ENCODE results near the gene DSCAML1. TPM values are rescaled to one million over a fixed set of nuclear protein-coding genes. Genes with fewer than 3 reads are reported as not detected.

Gene DSCAML1
- polyA plus RNA-seq, 4 donors, result 1.7 to 2.9 (median 2.0) TPM

- no peak for DNase-seq (ENCODE audit: low read depth in 4 of 4, low spot score in 3 of 4)
Measured at GRCh38 chr11:117483372-117483771, 313.6 kb downstream of the DSCAML1 start.

- no peak for DNase-seq (ENCODE audit: low read depth in 4 of 4, low spot score in 3 of 4)
Measured at GRCh38 chr11:117482881-117483280, 314.1 kb downstream of the DSCAML1 start.

GRCh38 chr11:117481885-117482284 lies 315.1 kb downstream of the DSCAML1 start:
- DNase-seq (ENCODE audit: low read depth in 4 of 4, low spot score in 3 of 4), result no peak

- DNase-seq (ENCODE audit: low read depth in 4 of 4, low spot score in 3 of 4), result no peak
Measured at GRCh38 chr11:117481036-117481435, 316.0 kb downstream of the DSCAML1 start.

- no peak for DNase-seq (ENCODE audit: low read depth in 4 of 4, low spot score in 3 of 4)
Measured at GRCh38 chr11:117480221-117480620, 316.8 kb downstream of the DSCAML1 start.

- DNase-seq (ENCODE audit: low read depth in 4 of 4, low spot score in 3 of 4), result no peak
Measured at GRCh38 chr11:117479372-117479771, 317.6 kb downstream of the DSCAML1 start.

- DNase-seq (ENCODE audit: low read depth in 4 of 4, low spot score in 3 of 4), result no peak
Measured at GRCh38 chr11:117478926-117479325, 318.1 kb downstream of the DSCAML1 start.

- DNase-seq (ENCODE audit: low read depth in 4 of 4, low spot score in 3 of 4), result no peak
Measured at GRCh38 chr11:117478126-117478860, 318.7 kb downstream of the DSCAML1 start.

- DNase-seq (ENCODE audit: low read depth in 4 of 4, low spot score in 3 of 4), result no peak
Measured at GRCh38 chr11:117477721-117478120, 319.3 kb downstream of the DSCAML1 start.

- no peak for DNase-seq (ENCODE audit: low read depth in 4 of 4, low spot score in 3 of 4)
Measured at GRCh38 chr11:117476531-117477142, 320.4 kb downstream of the DSCAML1 start.

- no peak for DNase-seq (ENCODE audit: low read depth in 4 of 4, low spot score in 3 of 4)
Measured at GRCh38 chr11:117475716-117476530, 321.1 kb downstream of the DSCAML1 start.

GRCh38 chr11:117473481-117474091 lies 323.4 kb downstream of the DSCAML1 start:
- no peak for DNase-seq (ENCODE audit: low read depth in 4 of 4, low spot score in 3 of 4)

- no peak for DNase-seq (ENCODE audit: low read depth in 4 of 4, low spot score in 3 of 4)
Measured at GRCh38 chr11:117471776-117472175, 325.2 kb downstream of the DSCAML1 start.

GRCh38 chr11:117470576-117470975 lies 326.4 kb downstream of the DSCAML1 start:
- no peak for DNase-seq (ENCODE audit: low read depth in 4 of 4, low spot score in 3 of 4)

- DNase-seq (ENCODE audit: low read depth in 4 of 4, low spot score in 3 of 4), result no peak
Measured at GRCh38 chr11:117468888-117469287, 328.1 kb downstream of the DSCAML1 start.

- no peak for DNase-seq (ENCODE audit: low read depth in 4 of 4, low spot score in 3 of 4)
Measured at GRCh38 chr11:117467770-117468169, 329.2 kb downstream of the DSCAML1 start.

- DNase-seq (ENCODE audit: low read depth in 4 of 4, low spot score in 3 of 4), result no peak
Measured at GRCh38 chr11:117466966-117467365, 330.1 kb downstream of the DSCAML1 start.

GRCh38 chr11:117465236-117465997 lies 331.6 kb downstream of the DSCAML1 start:
- DNase-seq (ENCODE audit: low read depth in 4 of 4, low spot score in 3 of 4), result no peak

- no peak for DNase-seq (ENCODE audit: low read depth in 4 of 4, low spot score in 3 of 4)
Measured at GRCh38 chr11:117464778-117465177, 332.2 kb downstream of the DSCAML1 start.

GRCh38 chr11:117462864-117463247 lies 334.2 kb downstream of the DSCAML1 start:
- DNase-seq (ENCODE audit: low read depth in 4 of 4, low spot score in 3 of 4), result no peak

Measured in right renal pelvis (tissue), 4 donors.